K562 (cell line): ENCODE results near the gene MYO18A. TPM values are rescaled to one million over a fixed set of nuclear protein-coding genes. Genes with fewer than 3 reads are reported as not detected.

ENCODE experiments used
- CEBPG ChIP-seq, 3 experiments: fragments of 200-800 bp in 1 of 3; sonication (Bioruptor generic) in 1 of 3; sonication (generic) in 1 of 3; formaldehyde crosslinking in 1 of 3; IDR thresholded peaks in 2 of 3; conservative IDR thresholded peaks in 1 of 3; 2 replicates each; pipeline versions ENCODE4 v1.6.1 to v1.8.0; 2016 to 2022; ENCODE audit warnings: missing compliant biosample characterization in 2 of 3, missing genetic modification characterization in 2 of 3, mild to moderate bottlenecking in 1 of 3, missing genetic modification reagents in 1 of 3
- HDGF ChIP-seq: fragments of 450-650 bp; IDR thresholded peaks from 2 replicates; pipeline ENCODE4 v1.6.1; 2016
- HMGN3 ChIP-seq: IDR thresholded peaks from 2 replicates; pipeline ENCODE4 v1.6.1; 2011; ENCODE audit warnings: borderline replicate concordance, low read depth, mild to moderate bottlenecking, mixed read lengths, low read length; ENCODE audit not compliant: insufficient read length; ENCODE audit errors: extremely low read depth
- KLF16 ChIP-seq: IDR thresholded peaks from 2 replicates; pipeline ENCODE4 v1.6.1; 2016; ENCODE audit warnings: antibody characterized with exemption
- MXI1 ChIP-seq: IDR thresholded peaks from 2 replicates; pipeline ENCODE4 v1.6.1; 2011; ENCODE audit warnings: low read depth, mild to moderate bottlenecking, improper control_type of control experiment, low read length
- NBN ChIP-seq: fragments of 450-650 bp; IDR thresholded peaks from 2 replicates; pipeline ENCODE4 v1.6.1; 2016; ENCODE audit warnings: low read depth, mild to moderate bottlenecking
- OTX1 ChIP-seq: fragments of 450-650 bp; formaldehyde crosslinking; IDR thresholded peaks from 2 replicates; pipeline ENCODE4 v1.4.0; 2022; ENCODE audit warnings: mild to moderate bottlenecking
- POLR3A ChIP-seq: IDR thresholded peaks from 2 replicates; pipeline ENCODE4 v1.6.1; 2011; ENCODE audit warnings: borderline replicate concordance, mild to moderate bottlenecking, moderate library complexity; ENCODE audit not compliant: insufficient read length, insufficient read depth; ENCODE audit errors: extremely low read depth
- RFX7 ChIP-seq: fragments of 250-450 bp; sonication (Bioruptor Pico); IDR thresholded peaks from 2 replicates; pipeline ENCODE4 v1.5.1; 2021; ENCODE audit warnings: mild to moderate bottlenecking
- SMARCA4 ChIP-seq: fragments of 450-650 bp; IDR thresholded peaks from 2 replicates; pipeline ENCODE4 v1.6.1; 2016
- ZBTB7A ChIP-seq: IDR thresholded peaks from 2 replicates; pipeline ENCODE4 v1.6.1; 2011; ENCODE audit warnings: low read depth, mild to moderate bottlenecking, low read length, moderate library complexity, borderline replicate concordance; ENCODE audit not compliant: control insufficient read depth
- ZNF121 ChIP-seq: sonication (generic); formaldehyde crosslinking; conservative IDR thresholded peaks from 2 replicates; pipeline ENCODE4 v1.8.0; 2022; ENCODE audit warnings: missing genetic modification reagents
- ZNF780A ChIP-seq: fragments of 250-450 bp; sonication (Bioruptor Pico); IDR thresholded peaks from 2 replicates; pipeline ENCODE4 v1.5.0; 2021; ENCODE audit warnings: mild to moderate bottlenecking
- polyA plus RNA-seq, 8 experiments: library from polyadenylated mRNA; depleted of rRNA in 4 of 8; stranded (reverse) in 5 of 8; unstranded in 3 of 8; fragments of >200 nt; fragmentation: Nextera tagmentation in 2 of 8; fragmentation: Illumina TruSeq in 1 of 8; extraction: Ambion mirVana in 2 of 8; extraction: Trizol in 1 of 8; gene quantifications; 2 replicates each; pipeline versions ENCODE4 v1.2.1 to v1.2.3, GENCODE V29; 2011 to 2014; ENCODE audit warnings: inconsistent platforms in 1 of 8, missing spikeins in 1 of 8
- total RNA-seq, 7 experiments: library from RNA; depleted of rRNA in 6 of 7; stranded (reverse); fragments of >200 nt in 6 of 7; fragmentation: Illumina TruSeq in 2 of 7; extraction: Trizol in 2 of 7; gene quantifications; 2 replicates each; pipeline versions ENCODE4 v1.2.1 to v1.2.3, GENCODE V29; 2011 to 2021; ENCODE audit warnings: low replicate concordance in 1 of 7
- TF ChIP-seq, protein P1 (sequence below), 2 experiments: fragments of 450-650 bp; conservative IDR thresholded peaks; 2 replicates each; pipeline ENCODE4 v1.6.1; 2017; ENCODE audit warnings: mild to moderate bottlenecking in 2 of 2, moderate library complexity in 2 of 2
- TF ChIP-seq, protein P2 (sequence below): fragments of 250-450 bp; sonication (Bioruptor Pico); IDR thresholded peaks from 2 replicates; pipeline ENCODE4 v1.4.0; 2020
- TF ChIP-seq, protein P3 (sequence below): fragments of 450-650 bp; formaldehyde crosslinking; IDR thresholded peaks from 2 replicates; pipeline ENCODE4 v1.4.0; 2022; ENCODE audit warnings: missing genetic modification characterization
- TF ChIP-seq, protein P4 (sequence below), 3 experiments: fragments of 200-800 bp in 1 of 3; fragments of 250-450 bp in 1 of 3; fragments of 450-650 bp in 1 of 3; sonication (Bioruptor Pico) in 1 of 3; sonication (Bioruptor generic) in 1 of 3; formaldehyde crosslinking in 1 of 3; IDR thresholded peaks; 2 replicates each; pipeline versions ENCODE4 v1.6.1 to v1.8.0; 2016 to 2022; ENCODE audit warnings: mild to moderate bottlenecking in 2 of 3, missing genetic modification characterization in 2 of 3, missing compliant biosample characterization in 1 of 3, moderate library complexity in 1 of 3
- TF ChIP-seq, protein P5 (sequence below): sonication (generic); formaldehyde crosslinking; IDR thresholded peaks from 2 replicates; pipeline ENCODE4 v1.8.1; 2023; ENCODE audit warnings: mild to moderate bottlenecking, missing genetic modification reagents

The MYO18A gene
- total and polyA plus RNA-seq, 9 of the 15 experiments (the other 6 are each of a cell fraction or from before 2014, with no cell fraction given) = 2.5 to 65.4 (median 17.1) TPM

- TF ChIP-seq POLR3A = no peak
- TF ChIP-seq, protein P1, sequence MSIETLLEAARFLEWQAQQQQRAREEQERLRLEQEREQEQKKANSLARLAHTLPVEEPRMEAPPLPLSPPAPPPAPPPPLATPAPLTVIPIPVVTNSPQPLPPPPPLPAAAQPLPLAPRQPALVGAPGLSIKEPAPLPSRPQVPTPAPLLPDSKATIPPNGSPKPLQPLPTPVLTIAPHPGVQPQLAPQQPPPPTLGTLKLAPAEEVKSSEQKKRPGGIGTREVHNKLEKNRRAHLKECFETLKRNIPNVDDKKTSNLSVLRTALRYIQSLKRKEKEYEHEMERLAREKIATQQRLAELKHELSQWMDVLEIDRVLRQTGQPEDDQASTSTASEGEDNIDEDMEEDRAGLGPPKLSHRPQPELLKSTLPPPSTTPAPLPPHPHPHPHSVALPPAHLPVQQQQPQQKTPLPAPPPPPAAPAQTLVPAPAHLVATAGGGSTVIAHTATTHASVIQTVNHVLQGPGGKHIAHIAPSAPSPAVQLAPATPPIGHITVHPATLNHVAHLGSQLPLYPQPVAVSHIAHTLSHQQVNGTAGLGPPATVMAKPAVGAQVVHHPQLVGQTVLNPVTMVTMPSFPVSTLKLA (conservative IDR thresholded peaks at IDR 0.05) = peak in 1 of 2 experiments; percentile 77; a peak in 3 of 4 replicates
- no peak for TF ChIP-seq OTX1 (CRISPR knock-in tag)
- peak; percentile 74 for TF ChIP-seq KLF16
- TF ChIP-seq HMGN3 = no peak
- TF ChIP-seq ZBTB7A = peak; percentile 80
- TF ChIP-seq, protein P2, sequence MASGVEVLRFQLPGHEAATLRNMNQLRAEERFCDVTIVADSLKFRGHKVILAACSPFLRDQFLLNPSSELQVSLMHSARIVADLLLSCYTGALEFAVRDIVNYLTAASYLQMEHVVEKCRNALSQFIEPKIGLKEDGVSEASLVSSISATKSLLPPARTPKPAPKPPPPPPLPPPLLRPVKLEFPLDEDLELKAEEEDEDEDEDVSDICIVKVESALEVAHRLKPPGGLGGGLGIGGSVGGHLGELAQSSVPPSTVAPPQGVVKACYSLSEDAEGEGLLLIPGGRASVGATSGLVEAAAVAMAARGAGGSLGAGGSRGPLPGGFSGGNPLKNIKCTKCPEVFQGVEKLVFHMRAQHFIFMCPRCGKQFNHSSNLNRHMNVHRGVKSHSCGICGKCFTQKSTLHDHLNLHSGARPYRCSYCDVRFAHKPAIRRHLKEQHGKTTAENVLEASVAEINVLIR (CRISPR knock-in tag) = no peak
- no peak for TF ChIP-seq RFX7 (CRISPR knock-in tag)
- TF ChIP-seq CEBPG (CRISPR knock-in tag; IDR thresholded peaks at IDR 0.05) = no peak
- TF ChIP-seq CEBPG (tag; conservative IDR thresholded peaks at IDR 0.05 in 1 of 2, IDR thresholded peaks at IDR 0.05 in 1 of 2) = no peak
- TF ChIP-seq, protein P3, sequence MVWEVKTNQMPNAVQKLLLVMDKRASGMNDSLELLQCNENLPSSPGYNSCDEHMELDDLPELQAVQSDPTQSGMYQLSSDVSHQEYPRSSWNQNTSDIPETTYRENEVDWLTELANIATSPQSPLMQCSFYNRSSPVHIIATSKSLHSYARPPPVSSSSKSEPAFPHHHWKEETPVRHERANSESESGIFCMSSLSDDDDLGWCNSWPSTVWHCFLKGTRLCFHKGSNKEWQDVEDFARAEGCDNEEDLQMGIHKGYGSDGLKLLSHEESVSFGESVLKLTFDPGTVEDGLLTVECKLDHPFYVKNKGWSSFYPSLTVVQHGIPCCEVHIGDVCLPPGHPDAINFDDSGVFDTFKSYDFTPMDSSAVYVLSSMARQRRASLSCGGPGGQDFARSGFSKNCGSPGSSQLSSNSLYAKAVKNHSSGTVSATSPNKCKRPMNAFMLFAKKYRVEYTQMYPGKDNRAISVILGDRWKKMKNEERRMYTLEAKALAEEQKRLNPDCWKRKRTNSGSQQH (CRISPR knock-in tag) = no peak
- no peak for TF ChIP-seq ZNF780A (CRISPR knock-in tag)
- TF ChIP-seq SMARCA4 = peak; percentile 80
- no peak for TF ChIP-seq ZNF121 (CRISPR knock-in tag)
- TF ChIP-seq, protein P4, sequence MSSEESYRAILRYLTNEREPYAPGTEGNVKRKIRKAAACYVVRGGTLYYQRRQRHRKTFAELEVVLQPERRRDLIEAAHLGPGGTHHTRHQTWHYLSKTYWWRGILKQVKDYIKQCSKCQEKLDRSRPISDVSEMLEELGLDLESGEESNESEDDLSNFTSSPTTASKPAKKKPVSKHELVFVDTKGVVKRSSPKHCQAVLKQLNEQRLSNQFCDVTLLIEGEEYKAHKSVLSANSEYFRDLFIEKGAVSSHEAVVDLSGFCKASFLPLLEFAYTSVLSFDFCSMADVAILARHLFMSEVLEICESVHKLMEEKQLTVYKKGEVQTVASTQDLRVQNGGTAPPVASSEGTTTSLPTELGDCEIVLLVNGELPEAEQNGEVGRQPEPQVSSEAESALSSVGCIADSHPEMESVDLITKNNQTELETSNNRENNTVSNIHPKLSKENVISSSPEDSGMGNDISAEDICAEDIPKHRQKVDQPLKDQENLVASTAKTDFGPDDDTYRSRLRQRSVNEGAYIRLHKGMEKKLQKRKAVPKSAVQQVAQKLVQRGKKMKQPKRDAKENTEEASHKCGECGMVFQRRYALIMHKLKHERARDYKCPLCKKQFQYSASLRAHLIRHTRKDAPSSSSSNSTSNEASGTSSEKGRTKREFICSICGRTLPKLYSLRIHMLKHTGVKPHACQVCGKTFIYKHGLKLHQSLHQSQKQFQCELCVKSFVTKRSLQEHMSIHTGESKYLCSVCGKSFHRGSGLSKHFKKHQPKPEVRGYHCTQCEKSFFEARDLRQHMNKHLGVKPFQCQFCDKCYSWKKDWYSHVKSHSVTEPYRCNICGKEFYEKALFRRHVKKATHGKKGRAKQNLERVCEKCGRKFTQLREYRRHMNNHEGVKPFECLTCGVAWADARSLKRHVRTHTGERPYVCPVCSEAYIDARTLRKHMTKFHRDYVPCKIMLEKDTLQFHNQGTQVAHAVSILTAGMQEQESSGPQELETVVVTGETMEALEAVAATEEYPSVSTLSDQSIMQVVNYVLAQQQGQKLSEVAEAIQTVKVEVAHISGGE (CRISPR knock-in tag; IDR thresholded peaks at IDR 0.05) = peak in 1 of 3 experiments; percentile 82; a peak in 2 of 6 replicates
- TF ChIP-seq, protein P5, sequence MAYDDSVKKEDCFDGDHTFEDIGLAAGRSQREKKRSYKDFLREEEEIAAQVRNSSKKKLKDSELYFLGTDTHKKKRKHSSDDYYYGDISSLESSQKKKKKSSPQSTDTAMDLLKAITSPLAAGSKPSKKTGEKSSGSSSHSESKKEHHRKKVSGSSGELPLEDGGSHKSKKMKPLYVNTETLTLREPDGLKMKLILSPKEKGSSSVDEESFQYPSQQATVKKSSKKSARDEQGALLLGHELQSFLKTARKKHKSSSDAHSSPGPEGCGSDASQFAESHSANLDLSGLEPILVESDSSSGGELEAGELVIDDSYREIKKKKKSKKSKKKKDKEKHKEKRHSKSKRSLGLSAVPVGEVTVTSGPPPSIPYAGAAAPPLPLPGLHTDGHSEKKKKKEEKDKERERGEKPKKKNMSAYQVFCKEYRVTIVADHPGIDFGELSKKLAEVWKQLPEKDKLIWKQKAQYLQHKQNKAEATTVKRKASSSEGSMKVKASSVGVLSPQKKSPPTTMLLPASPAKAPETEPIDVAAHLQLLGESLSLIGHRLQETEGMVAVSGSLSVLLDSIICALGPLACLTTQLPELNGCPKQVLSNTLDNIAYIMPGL (CRISPR knock-in tag) = no peak
- TF ChIP-seq HDGF = no peak
- no peak for TF ChIP-seq MXI1
- TF ChIP-seq NBN = no peak; the same call in 1 of the 2 replicates
Observed at GRCh38 chr17:29162909-29163341, 17.3 kb downstream of the MYO18A start (continued).
